GM18907 (cell line): ENCODE data around the gene TBPL1.
"Not testable (repeated sequence)": the region's sequence is repeated elsewhere in the genome, so short reads cannot be mapped to it uniquely, and the experiment has no call there.

Experiments used
- ATAC-seq: cut with Tn5 transposase; IDR thresholded peaks from one replicate; pipeline ENCODE4 v1.9.1; 2021; ENCODE audit warnings: mild to moderate bottlenecking, moderate library complexity; ENCODE audit not compliant: unreplicated experiment

TBPL1 gene

DNA sequence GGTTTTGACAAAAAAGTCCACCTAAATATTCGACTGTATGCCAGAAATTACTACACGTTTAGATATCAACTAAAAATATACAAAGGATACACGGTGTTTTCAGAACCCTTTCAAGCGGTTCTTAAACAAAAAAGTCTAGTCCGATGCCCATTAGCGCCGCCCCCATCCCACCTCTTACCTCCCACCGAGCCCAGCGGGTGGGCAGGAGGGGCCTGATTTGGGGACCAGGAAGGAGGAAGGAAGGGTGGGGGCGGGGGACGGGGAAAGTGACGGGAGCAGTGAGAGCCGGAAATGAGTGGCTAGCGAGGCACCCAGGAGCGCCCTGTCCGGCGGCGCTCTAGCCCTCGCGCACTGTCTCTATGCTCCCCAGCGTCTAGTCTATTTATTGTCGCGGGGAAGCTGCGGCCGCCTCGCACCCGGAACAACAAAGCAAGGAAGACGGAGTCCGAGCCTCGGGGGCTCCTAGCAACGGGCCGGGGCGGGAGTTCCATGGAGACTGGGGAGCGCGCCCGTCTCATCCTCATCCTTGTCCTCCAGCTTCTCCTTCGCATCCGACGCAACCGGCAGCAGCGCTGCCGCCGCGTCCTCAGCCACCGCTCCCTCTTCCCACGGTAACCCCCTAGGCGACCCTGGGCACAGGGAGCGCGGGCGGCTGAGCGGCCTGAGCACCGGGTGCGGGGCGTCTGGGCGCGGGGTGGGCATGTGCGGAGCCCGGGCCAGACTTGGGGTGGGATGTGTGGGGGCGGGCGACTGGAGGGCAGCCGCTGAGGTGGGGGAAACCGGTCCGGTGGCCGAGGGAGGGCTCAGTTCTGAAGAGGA lies at the start of gene TBPL1:
Gene TBPL1, plus strand, starts transcription at position 410 of the 819 bp plus-strand sequence. CDS start 26,902 bp downstream, outside the sequence.
- peak; percentile 93 for ATAC-seq

DNA sequence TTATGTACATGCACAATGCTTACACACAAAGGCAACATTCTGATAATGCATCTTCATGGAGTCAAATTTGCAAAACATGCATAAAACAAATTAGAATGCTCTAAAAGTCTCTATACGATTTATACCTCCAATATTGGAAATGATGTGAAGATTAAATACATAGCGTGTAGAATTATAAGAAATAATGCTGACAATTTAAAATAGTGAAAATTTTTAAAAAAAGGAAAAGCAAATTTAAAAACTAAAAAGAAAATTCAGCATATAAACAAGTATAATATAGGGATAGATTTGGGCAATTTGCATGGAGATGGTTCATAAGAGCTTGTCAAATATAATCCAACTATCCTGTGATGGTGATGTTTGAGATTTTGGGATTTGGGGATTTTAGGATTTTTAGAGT lies 49.2 kb upstream of the TBPL1 start:
- ATAC-seq = no peak

DNA sequence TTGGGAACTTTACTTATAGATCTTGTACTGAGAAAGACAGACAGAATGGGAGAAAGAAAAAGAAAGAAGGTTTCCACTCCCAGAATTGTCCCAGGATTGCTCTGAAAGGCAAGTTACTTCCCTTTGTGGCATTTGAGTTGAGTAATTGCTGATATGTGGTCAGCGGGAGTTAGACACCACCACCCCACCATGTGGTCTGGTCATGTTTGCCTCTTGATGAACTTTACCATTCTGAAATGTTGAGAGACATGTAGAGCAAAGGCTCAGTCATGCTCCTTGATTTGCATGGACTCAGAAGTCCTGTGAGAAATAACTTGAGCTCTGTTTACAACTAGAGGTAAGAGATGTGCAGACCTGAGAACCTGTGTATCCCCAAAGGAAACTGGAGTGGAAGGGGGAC lies 47.0 kb upstream of the TBPL1 start:
- ATAC-seq = no peak

DNA sequence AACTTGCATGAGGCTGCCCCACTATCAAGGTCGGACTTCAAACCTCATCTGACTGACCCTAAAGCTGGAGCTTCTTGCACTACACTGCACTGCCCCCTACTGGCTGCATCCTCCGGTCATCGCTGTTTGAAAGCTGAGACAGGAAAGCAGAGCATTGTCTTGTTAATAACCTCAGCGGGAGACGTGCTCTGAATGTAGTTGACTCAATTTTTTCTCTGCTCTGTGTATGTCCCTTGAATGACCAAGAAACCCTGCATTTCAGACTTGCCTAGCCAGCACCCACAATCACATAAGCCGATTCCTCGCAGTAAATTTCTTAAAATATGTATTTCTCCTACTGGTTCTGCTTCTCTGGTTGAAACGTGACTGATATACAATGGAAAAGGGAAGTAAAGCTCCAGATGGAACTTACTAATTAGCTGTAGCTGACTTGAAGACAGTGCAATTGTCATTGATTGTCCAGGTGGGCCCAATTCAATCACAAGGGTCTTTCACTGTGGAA lies 36.3 kb upstream of the TBPL1 start:
- ATAC-seq = peak; percentile 83

DNA sequence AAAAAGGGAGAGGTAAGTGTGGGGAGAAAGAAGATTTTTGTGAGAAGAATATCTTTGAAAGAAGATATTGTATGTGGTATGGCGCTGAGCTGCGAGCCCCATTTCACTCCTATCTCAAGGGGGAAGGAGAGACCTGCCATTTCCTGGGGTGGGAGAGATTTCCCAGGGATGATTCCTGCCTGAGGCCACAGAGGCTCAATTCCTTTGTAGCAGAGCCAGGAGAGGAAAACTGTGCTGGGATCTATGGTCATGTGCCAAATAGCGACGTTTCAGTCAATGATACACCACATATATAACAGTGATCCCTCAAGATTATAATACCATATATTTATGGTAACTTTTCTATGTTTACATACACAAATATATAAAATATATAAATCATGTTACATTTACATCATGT lies 35.2 kb upstream of the TBPL1 start:
- no peak for ATAC-seq

DNA sequence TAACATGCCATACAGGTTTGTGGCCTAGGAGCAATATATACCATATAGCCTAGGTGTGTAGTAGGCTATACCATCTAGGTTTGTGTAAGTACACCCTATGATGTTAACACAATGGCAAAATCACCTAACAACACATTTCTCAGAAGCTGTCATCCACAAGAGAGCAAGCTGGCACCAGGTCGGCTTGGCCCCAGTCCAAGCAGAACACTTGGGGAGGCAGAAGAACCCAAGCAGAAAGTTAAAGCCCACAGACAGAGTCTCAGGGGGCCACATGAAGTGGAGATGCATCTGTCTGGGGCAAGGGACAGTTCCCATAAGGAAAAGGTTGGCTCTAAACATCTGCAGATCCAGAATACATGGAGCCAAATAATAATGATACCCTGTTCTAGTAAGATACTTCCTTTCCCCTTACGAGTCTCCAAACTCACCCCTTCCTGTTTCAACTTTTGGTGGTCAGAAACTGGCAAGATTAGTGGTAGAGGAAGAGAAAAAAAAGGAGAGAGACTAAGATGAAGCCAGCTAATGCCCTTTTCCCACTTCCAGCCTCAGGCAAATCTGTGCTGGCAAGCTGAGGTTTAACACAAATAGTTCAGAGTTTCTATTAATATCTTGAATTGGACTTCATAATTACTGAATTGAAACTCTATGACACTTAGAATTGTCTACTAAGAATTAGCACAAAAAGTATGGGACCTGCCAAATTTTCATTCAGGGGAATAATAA lies 34.7 kb upstream of the TBPL1 start:
- ATAC-seq = no peak

DNA sequence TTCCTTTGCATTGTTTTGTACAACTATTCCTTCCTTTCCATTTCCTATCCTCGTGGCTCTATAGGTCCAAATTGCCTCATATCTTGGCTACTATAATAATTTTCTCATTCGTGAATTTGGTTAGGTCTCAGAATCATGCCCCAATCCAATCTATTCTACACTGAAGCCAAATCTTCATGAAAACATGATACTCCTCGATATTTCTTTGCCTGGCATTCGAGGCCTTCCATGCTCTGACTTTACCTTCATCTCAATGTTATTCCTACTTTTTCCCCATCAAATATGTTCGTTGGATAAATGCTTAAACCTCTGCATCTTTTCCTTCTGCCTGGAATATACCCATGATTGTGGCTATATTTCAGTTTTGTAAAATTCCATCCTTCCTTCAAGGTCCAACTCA lies 33.7 kb upstream of the TBPL1 start:
- no peak for ATAC-seq

DNA sequence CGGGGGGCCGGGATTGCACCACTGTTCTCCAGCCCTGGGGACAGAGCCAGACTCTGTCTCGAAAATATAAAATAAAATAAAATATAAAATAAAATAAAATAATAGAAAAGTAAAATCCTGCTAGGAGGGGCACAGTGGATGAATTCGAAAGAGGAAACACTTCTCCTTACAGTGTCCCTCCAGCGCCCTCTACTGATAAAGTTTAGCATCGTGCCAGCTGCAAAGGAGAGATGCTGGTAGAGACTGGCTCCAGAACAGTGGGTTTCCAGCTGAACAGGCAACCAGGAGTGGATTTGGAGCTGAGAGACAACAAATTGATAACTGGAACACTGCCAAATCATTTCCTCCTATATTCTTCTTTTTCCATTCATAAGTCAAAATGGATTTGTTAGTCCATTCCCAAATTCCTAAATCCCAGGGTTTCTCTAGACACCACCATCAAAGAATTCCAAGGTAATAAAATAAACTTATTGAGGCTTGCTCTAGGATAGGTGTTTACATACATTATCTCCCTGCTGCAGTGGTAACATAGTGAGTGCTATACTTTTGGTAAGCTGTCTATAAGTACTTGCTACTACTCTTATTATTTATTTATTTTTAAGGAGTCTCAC lies 31.7 kb upstream of the TBPL1 start:
- ATAC-seq = peak; percentile 51

DNA sequence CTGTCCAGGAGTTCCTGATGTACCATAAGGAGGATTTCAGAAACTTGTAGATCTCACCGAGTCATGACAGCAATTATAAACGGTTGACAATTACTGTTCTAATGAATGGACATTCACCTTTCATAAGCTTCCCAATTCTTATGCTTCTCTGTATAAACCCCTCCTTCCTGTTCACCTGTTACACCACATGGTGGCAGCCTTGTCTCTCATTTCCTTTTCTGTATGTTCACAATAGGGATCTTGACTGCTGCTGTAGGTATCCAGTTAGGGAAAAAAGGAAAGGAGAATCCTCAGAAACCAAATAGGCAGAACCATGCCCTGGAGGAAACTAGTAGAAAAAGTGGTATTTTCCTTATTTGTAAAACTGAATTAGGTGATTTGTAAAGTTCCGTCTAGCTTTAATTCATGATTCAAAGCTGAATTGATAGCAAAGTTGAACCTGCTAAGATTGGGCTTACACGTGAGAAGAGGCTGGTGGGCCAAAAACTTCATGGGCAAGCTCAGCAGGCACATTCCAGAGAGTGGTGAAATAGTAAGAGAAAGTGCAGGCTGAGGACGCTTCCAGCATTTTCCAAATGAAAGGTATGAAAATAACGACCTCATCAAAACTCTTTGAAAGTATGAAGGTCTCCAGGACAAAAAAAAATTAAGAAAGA lies 29.0 kb upstream of the TBPL1 start:
- peak; percentile 88 for ATAC-seq

DNA sequence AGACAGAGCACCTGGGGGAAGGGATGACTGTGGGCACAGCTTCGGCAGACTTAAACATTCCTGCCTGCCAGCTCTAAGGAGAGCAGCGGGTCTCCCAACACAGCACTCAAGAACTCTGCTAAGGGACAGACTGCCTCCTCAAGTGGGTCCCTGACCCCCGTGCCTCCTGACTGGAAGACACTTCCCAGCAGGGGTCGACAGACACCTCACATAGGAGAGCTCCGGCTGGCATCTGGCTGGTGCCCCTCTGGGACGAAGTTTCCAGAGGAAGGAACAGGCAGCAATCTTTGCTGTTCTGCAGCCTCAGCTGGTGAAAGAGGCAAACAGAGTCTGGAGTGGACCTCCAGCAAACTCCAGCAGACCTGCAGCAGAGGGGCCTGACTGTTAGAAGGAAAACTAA lies 21.8 kb upstream of the TBPL1 start:
- ATAC-seq = not testable (repeated sequence)

DNA sequence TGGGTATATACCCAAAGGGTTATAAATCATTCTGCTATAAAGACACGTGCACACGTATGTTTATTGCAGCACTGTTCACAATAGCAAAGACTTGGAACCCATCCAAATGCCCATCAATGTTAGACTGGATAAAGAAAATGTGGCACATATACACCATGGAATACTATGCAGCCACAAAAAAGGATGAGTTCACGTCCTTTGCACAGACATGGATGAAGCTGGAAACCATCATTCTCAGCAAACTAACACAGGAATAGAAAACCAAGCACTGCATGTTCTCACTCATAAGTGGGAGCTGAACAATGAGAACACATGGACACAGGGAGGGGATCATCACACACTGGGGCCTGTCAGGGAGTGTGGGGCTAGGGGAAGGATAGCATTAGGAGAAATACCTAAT lies 16.7 kb upstream of the TBPL1 start:
- not testable (repeated sequence) for ATAC-seq

DNA sequence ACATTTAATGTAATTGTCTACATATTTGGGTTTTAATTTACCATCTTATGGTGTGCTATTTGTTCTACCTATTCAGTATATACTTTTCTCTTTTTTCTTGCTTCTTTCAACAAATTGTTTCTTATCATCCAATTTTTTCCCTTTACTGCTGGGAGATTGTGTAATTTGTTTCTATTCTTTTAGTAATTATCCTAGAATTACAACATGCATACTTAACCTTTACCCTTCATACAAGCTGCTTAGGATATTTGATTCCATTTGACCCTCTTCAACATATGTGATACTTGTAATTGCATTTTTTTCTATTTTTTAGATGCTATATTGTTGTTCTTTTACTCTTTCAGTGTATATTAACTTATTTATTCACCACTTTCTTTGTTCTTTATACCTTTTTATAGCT lies 15.1 kb upstream of the TBPL1 start:
- no peak for ATAC-seq

DNA sequence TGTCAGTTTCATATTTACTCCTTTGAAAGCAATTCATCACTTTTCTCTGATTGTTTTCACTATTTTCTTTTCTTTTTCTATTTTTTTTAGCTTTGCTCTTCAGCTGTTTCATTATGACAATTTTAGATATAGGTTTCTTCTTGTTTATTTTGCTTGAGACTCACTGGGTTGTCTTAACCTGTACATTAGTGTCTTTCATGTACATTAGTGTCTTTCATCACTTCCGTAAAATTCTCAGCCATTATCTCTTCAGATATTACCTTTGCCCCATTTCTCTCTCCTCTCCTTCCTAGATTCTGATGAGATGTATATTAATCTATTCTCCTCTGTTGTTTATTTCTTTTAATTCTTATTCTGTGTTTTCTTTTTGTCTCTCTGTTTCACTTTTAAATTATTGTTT lies 14.5 kb upstream of the TBPL1 start:
- no peak for ATAC-seq

DNA sequence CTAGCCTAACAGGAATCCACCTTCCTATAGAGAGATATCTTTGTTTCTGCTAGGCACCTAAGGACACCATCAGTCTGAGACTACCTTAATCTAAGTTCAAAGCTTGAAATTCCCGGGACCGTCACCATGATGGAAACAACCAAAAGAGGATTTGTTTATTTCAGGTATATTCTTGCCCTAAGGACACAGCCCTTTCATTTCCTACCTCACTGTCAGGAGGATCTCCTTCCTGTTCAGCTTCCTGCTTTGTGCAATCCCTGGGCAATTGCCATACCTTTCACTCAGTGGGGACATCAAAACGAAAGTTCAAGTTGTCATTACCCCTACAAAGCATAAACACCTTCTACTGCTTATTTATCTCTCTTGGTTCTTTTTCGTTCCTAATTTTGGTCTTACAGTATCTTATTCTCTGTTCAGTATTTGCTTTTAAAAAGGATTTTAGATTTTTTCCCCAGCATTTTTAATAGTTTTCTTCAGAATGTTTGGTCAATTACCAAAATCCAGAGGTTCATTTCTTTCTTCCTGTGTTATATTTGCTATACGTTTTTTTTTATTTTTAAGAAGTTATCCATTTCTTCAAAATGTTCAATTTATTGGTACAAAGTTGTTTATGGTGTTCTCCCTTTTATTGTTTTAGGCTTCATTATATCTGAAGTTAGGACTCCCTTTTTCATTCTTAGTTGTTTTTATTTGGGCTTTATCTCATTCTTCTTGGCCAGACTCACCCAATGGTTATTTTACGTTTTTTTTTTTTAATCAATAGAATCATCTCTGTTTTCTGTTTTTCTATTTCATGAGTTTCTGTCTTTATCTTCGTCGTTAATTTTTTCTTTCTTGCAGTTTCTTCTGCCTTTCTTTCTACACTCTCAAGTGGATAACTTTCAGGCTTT lies 13.0 kb upstream of the TBPL1 start:
- ATAC-seq = no peak

DNA sequence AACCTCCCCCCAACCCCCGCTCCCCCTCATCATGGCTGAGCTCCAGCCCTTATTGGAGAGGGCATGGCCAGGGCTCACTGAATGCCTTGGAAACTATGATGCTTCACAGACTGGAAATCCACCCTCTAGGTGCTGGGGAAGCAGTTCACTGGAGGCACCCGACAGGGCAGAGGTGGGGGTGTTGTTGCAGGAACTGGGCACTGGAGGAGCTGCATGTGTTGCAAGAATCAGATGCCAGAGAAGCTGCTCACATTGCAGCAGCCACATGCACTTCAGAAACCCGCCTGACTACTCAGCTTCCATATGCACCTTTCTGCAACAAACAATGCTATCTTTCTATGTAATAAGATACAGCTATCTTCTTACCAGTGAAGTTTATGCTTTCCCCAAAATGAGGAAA lies 7.9 kb upstream of the TBPL1 start:
- ATAC-seq = no peak

DNA sequence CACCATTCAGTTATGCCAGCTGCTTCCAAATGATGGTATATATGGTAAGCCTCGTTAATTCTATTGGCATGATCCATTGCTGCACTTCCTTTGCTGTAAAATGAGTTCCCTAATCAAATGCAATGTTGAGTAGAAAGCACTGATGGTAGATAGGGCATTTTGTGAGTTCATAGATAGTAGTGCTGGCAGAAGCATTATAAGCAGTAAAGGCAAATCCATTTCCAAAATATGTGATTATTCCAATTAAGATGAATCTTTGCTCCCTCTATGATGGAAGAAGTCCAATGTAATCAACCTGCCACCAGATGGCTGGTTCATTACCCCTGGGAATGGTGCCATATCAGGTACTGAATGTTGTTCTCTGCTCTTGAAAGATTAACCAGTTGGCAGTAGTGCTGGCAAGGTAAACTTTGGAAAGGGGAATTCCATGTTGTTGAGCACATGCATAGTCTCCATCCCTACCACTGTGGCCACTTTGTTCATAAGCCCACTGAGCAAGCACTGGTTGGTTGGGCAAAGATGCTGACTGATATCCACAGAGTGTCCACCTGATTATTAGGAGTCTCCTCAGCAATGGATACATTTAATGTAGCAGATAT lies 5.6 kb upstream of the TBPL1 start:
- ATAC-seq = no peak

DNA sequence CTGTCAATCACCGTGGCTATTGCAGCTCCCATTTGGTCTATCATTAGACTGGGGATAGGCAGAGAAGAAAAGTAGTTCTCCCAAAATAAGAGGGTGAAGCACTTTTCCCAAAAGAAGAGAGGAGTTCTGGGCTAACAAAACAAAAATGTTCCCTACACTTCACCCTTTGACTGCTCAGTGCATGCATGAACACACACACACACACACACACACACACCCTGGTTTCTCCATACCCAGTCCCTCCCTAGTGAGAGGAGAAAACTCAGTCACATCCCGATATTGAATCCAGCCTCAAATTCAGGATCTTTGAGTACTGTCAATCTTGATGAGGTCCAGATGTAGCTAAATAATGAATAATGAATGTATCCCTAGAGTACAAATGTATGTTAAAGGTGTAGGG lies 4.6 kb upstream of the TBPL1 start:
- ATAC-seq = no peak

DNA sequence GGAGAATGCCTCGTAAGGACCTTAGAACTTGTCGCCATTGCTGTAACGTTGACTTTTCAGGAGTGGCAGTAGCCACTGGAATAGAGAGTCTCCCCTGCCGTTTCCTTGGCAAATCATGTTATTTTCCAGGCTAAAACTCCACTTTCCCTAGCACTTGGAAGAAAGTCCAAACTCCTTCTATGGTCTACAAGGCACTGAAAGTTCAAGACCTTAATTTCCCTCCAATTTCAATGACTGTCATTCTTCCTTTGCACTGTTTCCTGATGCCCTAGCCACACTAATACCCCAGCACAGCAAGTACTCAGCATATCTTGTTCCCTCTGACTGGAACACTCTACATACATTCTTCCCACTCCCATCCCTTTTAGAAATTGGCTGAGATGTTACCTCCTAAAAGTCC lies 1.8 kb upstream of the TBPL1 start:
- no peak for ATAC-seq

DNA sequence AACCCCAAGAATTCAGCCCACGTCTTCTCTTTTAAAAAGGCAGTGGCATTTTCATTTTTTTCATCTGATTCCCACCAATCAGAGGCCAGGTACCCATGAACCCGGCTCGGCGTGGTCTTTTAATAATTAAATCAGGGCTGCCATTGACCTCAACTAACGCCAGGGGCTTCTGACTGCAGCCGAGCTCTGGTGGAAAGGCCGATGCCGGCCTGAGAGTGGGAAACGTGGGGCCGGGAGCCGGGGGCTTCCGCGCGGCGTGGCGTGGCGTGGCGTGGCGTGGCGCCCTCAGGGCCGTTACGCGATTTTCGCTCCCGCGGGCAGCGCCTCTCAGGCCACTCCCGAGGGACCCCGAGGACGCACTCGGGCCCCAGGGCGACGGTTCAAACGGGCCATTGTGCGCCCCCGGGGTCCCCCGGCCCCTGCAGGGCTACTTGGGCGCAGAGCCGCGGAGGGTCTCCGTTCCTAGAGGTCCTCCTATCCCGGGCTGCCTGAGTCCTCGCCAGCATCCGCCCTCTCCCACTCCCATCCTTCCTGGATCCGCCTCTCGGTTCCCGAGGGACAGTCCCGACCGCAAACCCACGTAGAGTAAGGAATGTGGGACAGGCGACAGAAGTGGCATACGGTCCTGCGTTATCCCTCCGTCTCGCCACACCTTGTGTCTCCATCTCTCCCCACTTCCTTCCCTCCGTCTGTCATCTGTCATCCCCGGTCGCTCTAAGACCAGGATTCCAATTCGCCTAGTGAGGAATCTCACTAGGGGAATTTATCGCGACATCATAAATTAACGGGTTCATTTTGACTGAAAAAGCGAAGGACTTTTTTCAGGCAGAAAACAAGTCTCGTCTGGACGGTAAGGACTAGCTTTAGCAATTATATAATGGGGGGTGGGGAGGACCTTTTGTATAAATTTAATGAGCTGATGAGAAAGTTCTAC lies 876 bp upstream of the TBPL1 start:
- peak; percentile 76 for ATAC-seq
